HS-5 (cell line): ENCODE data around the gene ZNF668.

Experiments used
- DNase-seq: peaks from one replicate; pipeline ENCODE4 v3.0.0-alpha.2; 2012; ENCODE audit warnings: low read depth

The ZNF668 gene

GRCh38 chr16:31073970-31074813 is at the start of gene ZNF668, which contains the start of gene ZNF646:
Gene ZNF668 (minus strand): TSS chr16:31074240. CDS start chr16:31064459, 9,781 bp downstream.
Gene ZNF646 (plus strand): TSS chr16:31074422. CDS start chr16:31076325, 1,903 bp downstream.
- DNase-seq, result peak; percentile 97

GRCh38 chr16:31120129-31120528 is 46.1 kb upstream of the ZNF668 start:
- DNase-seq, result no peak

- DNase-seq, result peak; percentile 69
These were observed 44.4 kb upstream of the ZNF668 start for GRCh38 chr16:31118223-31119155.

GRCh38 chr16:31117384-31118222 is 43.6 kb upstream of the ZNF668 start, which contains the start of gene KAT8:
Gene KAT8 (plus strand): TSS chr16:31117664. CDS start chr16:31117682, 18 bp downstream.
- peak; percentile 87 for DNase-seq

- no peak for DNase-seq
These were observed 40.4 kb upstream of the ZNF668 start for GRCh38 chr16:31114468-31114867.

- DNase-seq, result no peak
These were observed 39.4 kb upstream of the ZNF668 start for GRCh38 chr16:31113121-31114120.

- DNase-seq, result no peak
These were observed 38.7 kb upstream of the ZNF668 start for GRCh38 chr16:31112711-31113110.

GRCh38 chr16:31111881-31112466 is 37.9 kb upstream of the ZNF668 start:
- DNase-seq, result no peak

- no peak for DNase-seq
These were observed 36.3 kb upstream of the ZNF668 start for GRCh38 chr16:31110106-31111034.

- DNase-seq, result no peak
These were observed 35.6 kb upstream of the ZNF668 start for GRCh38 chr16:31109622-31110021.

GRCh38 chr16:31108794-31109558 is 34.9 kb upstream of the ZNF668 start:
- DNase-seq, result no peak

GRCh38 chr16:31108035-31108793 is 34.2 kb upstream of the ZNF668 start, which contains the start of gene BCKDK:
Gene BCKDK (plus strand): TSS chr16:31108386. CDS start chr16:31109224, 838 bp downstream.
- peak; percentile 50 for DNase-seq

GRCh38 chr16:31107465-31107867 is 33.4 kb upstream of the ZNF668 start:
- DNase-seq, result no peak

GRCh38 chr16:31106509-31107464 is 32.7 kb upstream of the ZNF668 start:
- no peak for DNase-seq

- no peak for DNase-seq
These were observed 31.7 kb upstream of the ZNF668 start for GRCh38 chr16:31105677-31106213.
